ENCODE results near the gene MPO. TPM values are rescaled to one million over a fixed set of nuclear protein-coding genes. Genes with fewer than 3 reads are reported as not detected.

MPO gene
- total RNA-seq, 2 donors from 2014 or later = 0.57 TPM; not detected in 1

DNA sequence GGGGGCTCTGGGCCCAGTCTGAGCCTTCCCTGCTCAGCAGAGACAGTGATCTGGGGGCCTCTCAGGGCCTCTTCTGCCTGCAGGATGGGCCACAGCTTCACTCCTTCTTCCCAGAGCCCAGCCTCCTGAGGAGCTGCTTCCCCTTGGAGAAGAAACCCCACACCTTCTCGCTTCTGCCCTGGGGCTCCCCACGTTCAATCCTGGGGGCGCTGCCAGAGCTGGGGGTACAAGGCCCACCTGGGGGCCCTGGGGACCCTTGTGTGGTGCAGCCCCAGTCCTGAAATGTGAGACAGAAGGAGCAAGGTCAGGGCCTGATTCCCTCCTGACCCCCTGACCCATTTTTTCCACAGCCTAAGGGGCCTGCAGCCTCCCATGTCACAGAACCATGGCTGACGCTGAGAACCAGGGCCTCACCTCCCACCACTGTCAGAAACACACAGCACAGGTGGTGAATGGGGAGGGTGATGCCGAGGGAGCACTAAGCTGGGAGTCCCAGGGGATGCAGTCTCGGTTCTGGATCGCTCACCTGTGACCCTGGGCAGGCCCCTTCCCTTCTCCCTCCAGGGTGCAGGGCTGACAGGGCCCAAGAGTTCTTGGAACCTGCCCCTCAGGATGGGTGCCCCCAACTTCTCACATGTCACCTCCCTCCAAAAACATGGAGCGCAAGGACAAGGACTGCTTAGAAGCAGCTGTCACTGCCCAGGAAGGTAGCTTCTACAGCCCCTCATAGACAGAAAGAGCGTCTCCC, 21.6 kb upstream of the MPO start:
- DNase-seq (ENCODE audit: low spot score) = no peak
- no peaks in the 10 kb centered on the region for H3K27me3 ChIP-seq (replicated peaks; ENCODE audit: insufficient read depth)
- intact Hi-C loops (cut with DNase I) = no loop called here

DNA sequence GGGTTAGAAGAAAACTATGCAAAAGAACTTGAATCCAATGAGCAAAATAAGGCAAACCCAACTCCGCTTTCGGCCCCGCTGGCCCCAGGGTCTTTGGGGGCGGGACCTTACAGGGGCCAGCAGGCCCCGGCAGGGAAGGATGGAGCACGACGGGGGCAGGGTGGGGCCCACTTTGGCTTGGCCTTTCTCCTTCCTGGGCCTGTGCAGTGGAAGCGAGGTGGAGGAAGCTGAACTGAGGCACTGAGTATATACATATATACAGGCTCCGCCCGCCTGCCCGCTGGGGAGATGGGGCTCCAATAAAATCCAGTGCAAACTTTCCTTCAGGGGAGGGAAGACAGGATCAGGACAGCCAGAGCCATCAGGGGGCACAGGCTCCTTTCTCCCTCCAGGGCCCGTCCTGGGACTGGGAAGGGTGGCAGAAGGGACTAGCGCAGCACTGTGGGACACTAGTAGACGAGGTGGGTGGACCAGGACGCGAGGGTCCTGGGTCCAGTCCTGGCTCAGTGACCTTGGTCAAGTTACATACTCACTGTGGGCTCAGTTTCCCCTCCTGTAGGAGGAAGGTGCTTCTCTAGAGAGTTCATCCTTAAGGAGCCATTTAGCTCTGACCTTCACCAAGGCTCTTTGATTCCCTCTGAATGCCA, 20.9 kb upstream of the MPO start:
- Histone ChIP-seq H3K27me3 (replicated peaks; ENCODE audit: insufficient read depth) (no peaks in the 10 kb centered on the region), H3K4me3 (no peak overlapping the region), H3K4me1 (replicated peaks) (no peaks in the 10 kb centered on the region), H3K27ac (no peak overlapping the region), H3K36me3 (no peaks in the 10 kb centered on the region), H3K9me3 (no peaks in the 10 kb centered on the region)
- TF ChIP-seq POLR2A (IDR thresholded peaks at IDR 0.05) (no peak), POLR2AphosphoS5 (IDR thresholded peaks at IDR 0.05) (no peak)
- TF ChIP-seq, protein P1, sequence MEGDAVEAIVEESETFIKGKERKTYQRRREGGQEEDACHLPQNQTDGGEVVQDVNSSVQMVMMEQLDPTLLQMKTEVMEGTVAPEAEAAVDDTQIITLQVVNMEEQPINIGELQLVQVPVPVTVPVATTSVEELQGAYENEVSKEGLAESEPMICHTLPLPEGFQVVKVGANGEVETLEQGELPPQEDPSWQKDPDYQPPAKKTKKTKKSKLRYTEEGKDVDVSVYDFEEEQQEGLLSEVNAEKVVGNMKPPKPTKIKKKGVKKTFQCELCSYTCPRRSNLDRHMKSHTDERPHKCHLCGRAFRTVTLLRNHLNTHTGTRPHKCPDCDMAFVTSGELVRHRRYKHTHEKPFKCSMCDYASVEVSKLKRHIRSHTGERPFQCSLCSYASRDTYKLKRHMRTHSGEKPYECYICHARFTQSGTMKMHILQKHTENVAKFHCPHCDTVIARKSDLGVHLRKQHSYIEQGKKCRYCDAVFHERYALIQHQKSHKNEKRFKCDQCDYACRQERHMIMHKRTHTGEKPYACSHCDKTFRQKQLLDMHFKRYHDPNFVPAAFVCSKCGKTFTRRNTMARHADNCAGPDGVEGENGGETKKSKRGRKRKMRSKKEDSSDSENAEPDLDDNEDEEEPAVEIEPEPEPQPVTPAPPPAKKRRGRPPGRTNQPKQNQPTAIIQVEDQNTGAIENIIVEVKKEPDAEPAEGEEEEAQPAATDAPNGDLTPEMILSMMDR (IDR thresholded peaks at IDR 0.05) = no peak
- WGBS = 86% methylated on average over 16 of the region's 16 CpGs
- intact Hi-C loops (cut with DNase I) = no loop called here
- DNase-seq (ENCODE audit: low spot score) = no peak

More for the DNA sequence above, 21.6 kb upstream of the MPO start:
- 88% methylated on average over 9 of the region's 9 CpGs for WGBS
- Histone ChIP-seq H3K27ac (no peak overlapping the region), H3K36me3 (no peaks in the 10 kb centered on the region), H3K4me1 (replicated peaks) (no peaks in the 10 kb centered on the region), H3K9me3 (no peaks in the 10 kb centered on the region), H3K4me3 (no peak overlapping the region)
- no peak for TF ChIP-seq POLR2A (IDR thresholded peaks at IDR 0.05)
- TF ChIP-seq POLR2AphosphoS5 (IDR thresholded peaks at IDR 0.05) = no peak
- TF ChIP-seq, protein P1 (IDR thresholded peaks at IDR 0.05) = no peak

DNA sequence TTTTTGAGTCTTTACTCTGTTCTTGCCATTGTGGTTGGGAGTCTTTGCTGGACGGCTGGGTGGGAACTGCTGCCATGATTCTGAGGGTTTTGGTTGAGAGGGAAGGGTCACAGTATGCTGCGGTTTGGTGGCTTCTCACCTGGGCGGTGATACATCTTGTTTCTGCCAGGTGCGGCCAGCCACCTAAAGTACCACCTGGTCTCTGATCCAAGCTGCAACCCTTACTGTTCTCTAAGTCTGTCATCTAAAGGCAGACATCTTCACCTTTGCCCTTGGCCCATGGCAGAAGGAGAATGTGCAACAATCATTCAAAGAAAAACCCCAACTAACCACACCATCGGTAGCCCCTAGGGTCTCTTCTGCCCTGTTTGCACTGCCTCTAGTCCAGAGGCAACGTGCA, 19.6 kb upstream of the MPO start:
- intact Hi-C loops (cut with DNase I) = no loop called here
- 87% methylated on average over 6 of the region's 6 CpGs for WGBS
- H3K4me3 ChIP-seq = no peak overlapping the region
- no peaks in the 10 kb centered on the region for H3K9me3 ChIP-seq
- no peak overlapping the region for H3K27ac ChIP-seq
- H3K27me3 ChIP-seq (replicated peaks; ENCODE audit: insufficient read depth) = no peaks in the 10 kb centered on the region
- TF ChIP-seq POLR2A (IDR thresholded peaks at IDR 0.05) (no peak), POLR2AphosphoS5 (IDR thresholded peaks at IDR 0.05) (no peak)
- TF ChIP-seq, protein P1 (IDR thresholded peaks at IDR 0.05) = no peak
- no peaks in the 10 kb centered on the region for H3K36me3 ChIP-seq
- no peaks in the 10 kb centered on the region for H3K4me1 ChIP-seq (replicated peaks)
- DNase-seq (ENCODE audit: low spot score) = no peak

DNA sequence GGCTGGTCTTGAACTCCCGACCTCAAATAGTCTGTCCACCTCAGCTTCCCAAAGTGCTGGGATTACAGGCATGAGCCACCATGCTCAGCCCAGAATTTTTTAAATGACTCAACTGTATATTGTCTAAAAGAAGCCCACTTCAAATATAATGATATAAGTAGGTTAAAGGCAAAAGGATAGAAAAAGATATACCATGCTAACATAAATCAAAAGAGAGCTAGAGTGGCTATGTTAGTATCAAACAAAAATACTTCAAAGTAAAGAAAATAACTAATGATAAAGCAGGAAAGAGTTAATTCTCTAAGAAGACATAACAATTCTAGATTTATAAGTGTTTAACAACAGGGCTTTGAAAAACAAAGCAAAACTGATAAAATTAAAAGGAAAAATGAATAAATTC, 13.3 kb upstream of the MPO start:
- no peak overlapping the region for H3K4me3 ChIP-seq
- DNase-seq (ENCODE audit: low spot score) = no peak
- no peaks in the 10 kb centered on the region for H3K27me3 ChIP-seq (replicated peaks; ENCODE audit: insufficient read depth)
- TF ChIP-seq POLR2A (IDR thresholded peaks at IDR 0.05) = no peak
- TF ChIP-seq, protein P1 (IDR thresholded peaks at IDR 0.05) = no peak
- TF ChIP-seq POLR2AphosphoS5 (IDR thresholded peaks at IDR 0.05) = no peak
- intact Hi-C loops (cut with DNase I) = no loop called here
- H3K9me3 ChIP-seq = no peaks in the 10 kb centered on the region
- no peaks in the 10 kb centered on the region for H3K36me3 ChIP-seq
- WGBS = 93% methylated on average over 1 of the region's 1 CpG
- no peak overlapping the region for H3K27ac ChIP-seq
- H3K4me1 ChIP-seq (replicated peaks) = no peaks in the 10 kb centered on the region

DNA sequence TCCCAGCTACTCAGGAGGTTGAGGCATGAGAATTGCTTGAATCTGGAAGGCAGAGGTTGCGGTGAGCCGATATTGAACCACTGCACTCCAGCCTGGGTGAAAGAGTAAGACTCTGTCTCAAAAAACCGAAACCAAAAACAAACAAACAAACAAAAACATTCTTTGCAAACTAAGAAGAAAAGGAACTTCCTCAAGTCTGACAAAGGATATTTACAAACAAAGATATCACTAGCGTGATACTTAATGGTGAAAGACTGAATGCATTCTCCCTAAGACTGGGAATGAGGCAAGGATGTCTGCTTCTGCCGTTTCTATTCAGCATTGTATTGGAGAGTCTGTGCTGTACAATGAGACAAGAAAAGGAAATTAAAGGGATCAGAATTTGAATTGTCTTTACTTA, 10.5 kb upstream of the MPO start:
- Histone ChIP-seq H3K4me1 (replicated peaks) (no peaks in the 10 kb centered on the region), H3K9me3 (no peaks in the 10 kb centered on the region), H3K36me3 (no peaks in the 10 kb centered on the region), H3K27me3 (replicated peaks; ENCODE audit: insufficient read depth) (no peaks in the 10 kb centered on the region), H3K27ac (no peak overlapping the region), H3K4me3 (no peak overlapping the region)
- TF ChIP-seq POLR2AphosphoS5 (IDR thresholded peaks at IDR 0.05) (no peak), POLR2A (IDR thresholded peaks at IDR 0.05) (no peak)
- TF ChIP-seq, protein P1 (IDR thresholded peaks at IDR 0.05) = no peak
- DNase-seq (ENCODE audit: low spot score) = no peak
- 82% methylated on average over 5 of the region's 5 CpGs for WGBS
- intact Hi-C loops (cut with DNase I) = no loop called here
